Liver (tissue), 9 donors: ENCODE measurements around the gene PGD. TPM values are rescaled to one million over a fixed set of nuclear protein-coding genes. Genes with fewer than 3 reads are reported as not detected.

Experiments used
- DNase-seq: peaks from one replicate; pipeline ENCODE4 v3.0.0-alpha.2; 2017; ENCODE audit warnings: low spot score
- H3K27ac ChIP-seq, 2 donors: one replicate each; pipeline ENCODE4 v1.7.0; 2013; ENCODE audit warnings: inconsistent platforms in 2 of 2, low read length in 2 of 2, control low read depth in 1 of 2, low read depth in 1 of 2, mild to moderate bottlenecking in 1 of 2
- H3K27me3 ChIP-seq, 4 donors: one replicate each; pipeline versions ENCODE4 v1.6.1 to v1.7.0; 2013; ENCODE audit warnings: low read length in 3 of 4, inconsistent platforms in 1 of 4, mild to moderate bottlenecking in 1 of 4, moderate library complexity in 1 of 4; ENCODE audit not compliant: control insufficient read depth in 4 of 4, insufficient read depth in 4 of 4
- H3K36me3 ChIP-seq, 4 donors: one replicate each; pipeline versions ENCODE4 v1.6.1 to v1.7.0; 2013; ENCODE audit warnings: low read length in 3 of 4, mild to moderate bottlenecking in 3 of 4, low read depth in 1 of 4, moderate library complexity in 1 of 4; ENCODE audit not compliant: control insufficient read depth in 4 of 4, insufficient read depth in 3 of 4
- H3K4me1 ChIP-seq, 4 donors: one replicate each; pipeline versions ENCODE4 v1.6.1 to v1.7.0; 2013; ENCODE audit warnings: low read length in 3 of 4, mild to moderate bottlenecking in 3 of 4, moderate library complexity in 1 of 4; ENCODE audit not compliant: control insufficient read depth in 4 of 4, insufficient read depth in 4 of 4
- H3K4me3 ChIP-seq, 3 donors: one replicate each; pipeline versions ENCODE4 v1.6.1 to v1.7.0; 2013; ENCODE audit warnings: low read length in 3 of 3, control low read depth in 1 of 3, low read depth in 1 of 3, mild to moderate bottlenecking in 1 of 3
- H3K9ac ChIP-seq, 2 donors: one replicate each; pipeline ENCODE4 v1.7.0; 2013; ENCODE audit warnings: low read length in 2 of 2, mild to moderate bottlenecking in 2 of 2, moderate library complexity in 2 of 2, control low read depth in 1 of 2, low read depth in 1 of 2
- H3K9me3 ChIP-seq, 4 donors: one replicate each; pipeline versions ENCODE4 v1.6.1 to v1.7.0; 2013; ENCODE audit warnings: low read length in 3 of 4; ENCODE audit not compliant: control insufficient read depth in 4 of 4
- ATF3 ChIP-seq: IDR thresholded peaks from 2 replicates; pipeline ENCODE4 v1.6.1; 2016; ENCODE audit warnings: antibody characterized with exemption
- CTCF ChIP-seq: fragments of 150-350 bp; IDR thresholded peaks from 2 replicates; pipeline ENCODE4 v1.5.1; 2017; ENCODE audit warnings: improper control_type of control experiment, low read depth, low read length; ENCODE audit not compliant: missing input control
- EGR1 ChIP-seq, 2 donors: IDR thresholded peaks; 2 replicates each; pipeline ENCODE4 v1.6.1; 2016 to 2018; ENCODE audit warnings: antibody characterized with exemption in 2 of 2, low read depth in 2 of 2
- FOXA1 ChIP-seq: IDR thresholded peaks from 2 replicates; pipeline ENCODE4 v1.6.1; 2016; ENCODE audit warnings: antibody characterized with exemption
- FOXA2 ChIP-seq: IDR thresholded peaks from 2 replicates; pipeline ENCODE4 v1.6.1; 2016; ENCODE audit warnings: antibody characterized with exemption
- GABPA ChIP-seq, 2 donors: IDR thresholded peaks in 1 of 2; conservative IDR thresholded peaks in 1 of 2; 2 replicates each; pipeline ENCODE4 v1.6.1; 2016; ENCODE audit warnings: antibody characterized with exemption in 2 of 2, mild to moderate bottlenecking in 1 of 2, moderate library complexity in 1 of 2
- HNF4A ChIP-seq, 2 donors: conservative IDR thresholded peaks; 2 replicates each; pipeline ENCODE4 v1.6.1; 2016; ENCODE audit warnings: antibody characterized with exemption in 2 of 2, mild to moderate bottlenecking in 2 of 2
- HNF4G ChIP-seq: IDR thresholded peaks from 2 replicates; pipeline ENCODE4 v1.6.1; 2016; ENCODE audit warnings: antibody characterized with exemption
- JUND ChIP-seq, 2 donors: IDR thresholded peaks; 2 replicates each; pipeline ENCODE4 v1.6.1; 2016; ENCODE audit warnings: antibody characterized with exemption in 2 of 2
- MAX ChIP-seq: IDR thresholded peaks from 2 replicates; pipeline ENCODE4 v1.6.1; 2016; ENCODE audit warnings: antibody characterized with exemption
- NR2F2 ChIP-seq: IDR thresholded peaks from 2 replicates; pipeline ENCODE4 v1.6.1; 2016; ENCODE audit warnings: antibody characterized with exemption
- RAD21 ChIP-seq, 2 donors: IDR thresholded peaks; 2 replicates each; pipeline ENCODE4 v1.6.1; 2016; ENCODE audit warnings: antibody characterized with exemption in 2 of 2, mild to moderate bottlenecking in 2 of 2
- REST ChIP-seq: IDR thresholded peaks from 2 replicates; pipeline ENCODE4 v1.6.1; 2016; ENCODE audit warnings: antibody characterized with exemption, mild to moderate bottlenecking
- RXRA ChIP-seq, 2 donors: IDR thresholded peaks; 2 replicates each; pipeline ENCODE4 v1.6.1; 2017 to 2018; ENCODE audit warnings: antibody characterized with exemption in 2 of 2, mild to moderate bottlenecking in 1 of 2
- SP1 ChIP-seq: IDR thresholded peaks from 2 replicates; pipeline ENCODE4 v1.6.1; 2018; ENCODE audit warnings: antibody characterized with exemption, mild to moderate bottlenecking
- TAF1 ChIP-seq: conservative IDR thresholded peaks from 2 replicates; pipeline ENCODE4 v1.6.1; 2016; ENCODE audit warnings: antibody characterized with exemption, mild to moderate bottlenecking
- YY1 ChIP-seq: IDR thresholded peaks from 2 replicates; pipeline ENCODE4 v1.6.1; 2016; ENCODE audit warnings: antibody characterized with exemption, mild to moderate bottlenecking
- ZBTB33 ChIP-seq: IDR thresholded peaks from 2 replicates; pipeline ENCODE4 v1.6.1; 2016; ENCODE audit warnings: antibody characterized with exemption
- WGBS: extraction: QIAGEN DNeasy Blood & Tissue Kit; methylation state at CpG from one replicate; pipeline ENCODE4 v1.1.7; 2013; 5-methylcytosine and 5-hydroxymethylcytosine counted together
- polyA plus RNA-seq, 2 donors: library from polyadenylated mRNA; stranded (reverse) in 1 of 2; unstranded in 1 of 2; fragments of 200-250 nt in 1 of 2; fragments of >200 nt in 1 of 2; fragmentation: Nextera tagmentation in 1 of 2; extraction: Ambion mirVana in 1 of 2; gene quantifications; one replicate each; pipeline versions ENCODE4 v1.2.1 to v1.2.3, GENCODE V29; 2013 to 2015
- total RNA-seq, 2 donors: library from RNA; depleted of rRNA; stranded (reverse); fragments of >200 nt; gene quantifications; one replicate each; pipeline ENCODE4 v1.2.3, GENCODE V29; 2014
- donor health status: healthy.
- donor health status: healthy.
- donor health status: healthy.
- donor health status: healthy.
- donor health status: healthy.

Gene PGD
- total and polyA plus RNA-seq, 4 donors, result 45.9 to 112 (median 70.7) TPM

- TF ChIP-seq ZBTB33, result no peak
- no peak for TF ChIP-seq TAF1
Measured at GRCh38 chr1:10429868-10430215, 31.0 kb downstream of the PGD start (continued).

- Histone ChIP-seq H3K27me3 (no peaks in the 10 kb centered on the region), H3K4me1 (peaks cover 2 to 22% (median 13%) of the 10 kb centered on the region in 4 donors), H3K9me3 (no peaks in the 10 kb centered on the region), H3K36me3 (peaks cover 0 to 2% (median under 1%) of the 10 kb centered on the region in 4 donors), H3K9ac (peak within 1 kb of the TSS; percentile 32 to 39), H3K27ac (no peak within 1 kb of the TSS), H3K4me3 (peak within 1 kb of the TSS; percentile 65 to 90 (median 82))
- peak; percentile 90 for DNase-seq
- TF ChIP-seq EGR1 (IDR thresholded peaks at IDR 0.05; ENCODE audit: low read depth in 2 of 2), result no peak
- no peak for TF ChIP-seq YY1
- TF ChIP-seq HNF4G, result no peak
- no peak for TF ChIP-seq FOXA2
- TF ChIP-seq ATF3, result no peak
- TF ChIP-seq ZBTB33, result no peak
- TF ChIP-seq RAD21 (IDR thresholded peaks at IDR 0.05), result peak; percentile 60 to 72
- TF ChIP-seq JUND (IDR thresholded peaks at IDR 0.05), result no peak
- no peak for TF ChIP-seq GABPA (IDR thresholded peaks at IDR 0.05 in 1 of 2, conservative IDR thresholded peaks at IDR 0.05 in 1 of 2)
- TF ChIP-seq MAX, result no peak
- peak; percentile 96 for TF ChIP-seq CTCF
- TF ChIP-seq HNF4A (conservative IDR thresholded peaks at IDR 0.05), result peak in 1 of 2 donors; percentile 15
- TF ChIP-seq TAF1, result no peak
- TF ChIP-seq RXRA (IDR thresholded peaks at IDR 0.05), result no peak
- peak; percentile 9 for TF ChIP-seq REST
- TF ChIP-seq NR2F2, result no peak
- no peak for TF ChIP-seq FOXA1
- no peak for TF ChIP-seq SP1
- WGBS, result under 1% methylated on average over 95 of the region's 95 CpGs
Measured at GRCh38 chr1:10430216-10431069, 31.6 kb downstream of the PGD start, which contains the start of gene CENPS. CENPS (plus strand) TSS chr1:10430433; CDS start chr1:10430518, 85 bp downstream.
